PC-3 (cell line): ENCODE results near the gene ITGA1.

Experiments used
- CTCF ChIP-seq: fragments of 300-600 bp; sonication (generic); conservative IDR thresholded peaks from 2 replicates; pipeline ENCODE4 v1.5.1; 2017; ENCODE audit warnings: antibody characterized with exemption, low read depth, mild to moderate bottlenecking, low read length
- EZH2 ChIP-seq: fragments of 300-600 bp; sonication (generic); IDR thresholded peaks from one replicate; pipeline ENCODE4 v1.6.1; 2017; ENCODE audit warnings: antibody characterized with exemption, mild to moderate bottlenecking, low read length; ENCODE audit not compliant: unreplicated experiment

GRCh38 chr5:52906343-52906742, 118.6 kb downstream of the ITGA1 start:
- TF ChIP-seq CTCF (no peak), EZH2 (no peak)
